Measurements from ENCODE around the gene FFAR2. TPM values are rescaled to one million over a fixed set of nuclear protein-coding genes. Genes with fewer than 3 reads are reported as not detected.

FFAR2 gene
- total RNA-seq, 1 experiment from 2014 or later: not detected

- DNase-seq: no peak
- Histone ChIP-seq H3K4me3 (ENCODE audit: insufficient read depth, low read depth, low read length) (no peak overlapping the region), H3K36me3 (replicated peaks; ENCODE audit: control insufficient read depth, insufficient read depth, low read length) (peaks cover 26% of the 10 kb centered on the region)
Measured at GRCh38 chr19:35498984-35499527, 51.0 kb downstream of the FFAR2 start.

GRCh38 chr19:35500611-35501010, 52.6 kb downstream of the FFAR2 start:
- Histone ChIP-seq H3K36me3 (replicated peaks; ENCODE audit: control insufficient read depth, insufficient read depth, low read length) (peaks cover 35% of the 10 kb centered on the region), H3K27me3 (ENCODE audit: control insufficient read depth, insufficient read depth, low read length) (no peaks in the 10 kb centered on the region), H3K4me3 (ENCODE audit: insufficient read depth, low read depth, low read length) (no peak overlapping the region)
- no peak for DNase-seq

More at GRCh38 chr19:35498984-35499527, 51.0 kb downstream of the FFAR2 start:
- H3K27me3 ChIP-seq (ENCODE audit: control insufficient read depth, insufficient read depth, low read length): no peaks in the 10 kb centered on the region

Other genes starting within 250 kb of the FFAR2 start
- gene FAM187B, start 219.5 kb upstream of the FFAR2 start, total RNA-seq (2014; rRNA removed; shearing (Covaris generic)): not detected in 2 replicates
- gene LSR, start 199.3 kb upstream of the FFAR2 start, total RNA-seq (2014; rRNA removed; shearing (Covaris generic)): 128 and 134 TPM in 2 replicates
- gene USF2, start 179.3 kb upstream of the FFAR2 start, total RNA-seq (2014; rRNA removed; shearing (Covaris generic)): 79.3 and 91.7 TPM in 2 replicates
- not detected in 2 replicates for gene HAMP, start 165.7 kb upstream of the FFAR2 start, total RNA-seq (2014; rRNA removed; shearing (Covaris generic))
- gene MAG, start 156.1 kb upstream of the FFAR2 start, total RNA-seq (2014; rRNA removed; shearing (Covaris generic)): 0.10 TPM in 1 of 2 replicates, not detected in the other
- 0.44 TPM in 1 of 2 replicates, not detected in the other for gene CD22, start 119.1 kb upstream of the FFAR2 start, total RNA-seq (2014; rRNA removed; shearing (Covaris generic))
- gene FFAR1, start 100.4 kb upstream of the FFAR2 start, total RNA-seq (2014; rRNA removed; shearing (Covaris generic)): not detected in 2 replicates
- gene FFAR3, start 89.8 kb upstream of the FFAR2 start, total RNA-seq (2014; rRNA removed; shearing (Covaris generic)): not detected in 2 replicates
- gene GPR42, start 77.2 kb upstream of the FFAR2 start, total RNA-seq (2014; rRNA removed; shearing (Covaris generic)): not detected in 2 replicates
- 0.44 and 0.52 TPM in 2 replicates for gene KRTDAP, start 42.2 kb downstream of the FFAR2 start, total RNA-seq (2014; rRNA removed; shearing (Covaris generic))
- gene DMKN, start 65.4 kb downstream of the FFAR2 start, total RNA-seq (2014; rRNA removed; shearing (Covaris generic)): 179 and 182 TPM in 2 replicates
- not detected in 2 replicates for gene SBSN, start 80.1 kb downstream of the FFAR2 start, total RNA-seq (2014; rRNA removed; shearing (Covaris generic))
- gene GAPDHS, start 85.2 kb downstream of the FFAR2 start, total RNA-seq (2014; rRNA removed; shearing (Covaris generic)): 0.07 TPM in 1 of 2 replicates, not detected in the other
- gene TMEM147, start 97.4 kb downstream of the FFAR2 start, total RNA-seq (2014; rRNA removed; shearing (Covaris generic)): 208 and 225 TPM in 2 replicates
- gene ATP4A, start 115.4 kb downstream of the FFAR2 start, total RNA-seq (2014; rRNA removed; shearing (Covaris generic)): 0.21 TPM in 1 of 2 replicates, not detected in the other
- not detected in 2 replicates for gene PMIS2, start 137.9 kb downstream of the FFAR2 start, total RNA-seq (2014; rRNA removed; shearing (Covaris generic))
- gene HAUS5, start 164.5 kb downstream of the FFAR2 start, total RNA-seq (2014; rRNA removed; shearing (Covaris generic)): 25.6 and 27.4 TPM in 2 replicates
- gene RBM42, start 180.8 kb downstream of the FFAR2 start, total RNA-seq (2014; rRNA removed; shearing (Covaris generic)): 75.0 and 81.4 TPM in 2 replicates
- gene ETV2, start 193.5 kb downstream of the FFAR2 start, total RNA-seq (2014; rRNA removed; shearing (Covaris generic)): 0.35 and 0.81 TPM in 2 replicates
- gene COX6B1, start 200.1 kb downstream of the FFAR2 start, total RNA-seq (2014; rRNA removed; shearing (Covaris generic)): 500 and 605 TPM in 2 replicates
- gene UPK1A, start 218.3 kb downstream of the FFAR2 start, total RNA-seq (2014; rRNA removed; shearing (Covaris generic)): 0.14 and 0.74 TPM in 2 replicates

All from H7 (cell line).